AG04450 (cell line): ENCODE data around the gene POLR2I. TPM values are rescaled to one million over a fixed set of nuclear protein-coding genes. Genes with fewer than 3 reads are reported as not detected.

Experiments
- CTCF ChIA-PET: fragments of 300-600, 350-600 bp; formaldehyde crosslinking; extraction: SDS; loops from one replicate; lab custom pipeline; 2022; ENCODE audit warnings: antibody characterized with exemption, inconsistent platforms; lab: Charles Lee
- POLR2A ChIA-PET: fragments of 350-600 bp; formaldehyde crosslinking; extraction: SDS; loops from one replicate; lab custom pipeline; 2021; ENCODE audit warnings: antibody characterized with exemption, inconsistent platforms; lab: Yijun Ruan, JAX
- DNase-seq: peaks from one replicate; pipeline ENCODE4 v3.0.0-alpha.2; 2011; ENCODE audit warnings: low read depth, low spot score
- H3K27ac ChIP-seq: one replicate; pipeline ENCODE4 v1.5.1; 2012; ENCODE audit warnings: low read depth, low read length, control low read depth
- H3K27me3 ChIP-seq: one replicate; pipeline ENCODE4 v1.6.0; 2012; ENCODE audit warnings: low read length; ENCODE audit not compliant: control insufficient read depth, insufficient read depth
- H3K4me3 ChIP-seq: 2 replicates; pipeline ENCODE4 v1.5.1; 2011; ENCODE audit warnings: mild to moderate bottlenecking, low read depth, low read length, control low read depth
- H3K9me3 ChIP-seq: 2 replicates; pipeline ENCODE4 v1.5.1; 2012; ENCODE audit warnings: low read length; ENCODE audit not compliant: control insufficient read depth, insufficient read depth
- CTCF ChIP-seq: IDR thresholded peaks from 2 replicates; pipeline ENCODE4 v1.5.1; 2011; ENCODE audit warnings: low read depth, low read length, control low read depth, inconsistent platforms
- polyA plus RNA-seq: library from polyadenylated mRNA; depleted of rRNA; stranded (reverse); fragments of >200 nt; gene quantifications from 2 replicates; pipeline ENCODE4 v1.2.3, GENCODE V29; 2011

POLR2I gene
- polyA plus RNA-seq, 1 experiment: 37.7 TPM

- no peaks in the 10 kb centered on the region for H3K27me3 ChIP-seq
- no peaks in the 10 kb centered on the region for H3K9me3 ChIP-seq
- H3K27ac ChIP-seq: no peak overlapping the region
- CTCF ChIA-PET: interaction anchor here (1.1 kb wide), 1 partner anchor 9 kb away, joined by 5 read pairs; no protein-coding TSS in a partner anchor
- TF ChIP-seq CTCF: no peak
- H3K4me3 ChIP-seq: no peak overlapping the region
- POLR2A ChIA-PET: no interaction called here
- DNase-seq: no peak
Measured at GRCh38 chr19:36099166-36099785, 15.4 kb downstream of the POLR2I start.

GRCh38 chr19:36097036-36097435, 17.6 kb downstream of the POLR2I start:
- H3K9me3 ChIP-seq: no peaks in the 10 kb centered on the region
- TF ChIP-seq CTCF: no peak
- ChIA-PET CTCF (no interaction called here), POLR2A (no interaction called here)
- no peak for DNase-seq
- H3K4me3 ChIP-seq: no peak overlapping the region
- no peak overlapping the region for H3K27ac ChIP-seq
- H3K27me3 ChIP-seq: no peaks in the 10 kb centered on the region

GRCh38 chr19:36093687-36094086, 21.0 kb downstream of the POLR2I start:
- H3K9me3 ChIP-seq: no peaks in the 10 kb centered on the region
- no peak overlapping the region for H3K27ac ChIP-seq
- no peak overlapping the region for H3K4me3 ChIP-seq
- ChIA-PET POLR2A (no interaction called here), CTCF (no interaction called here)
- TF ChIP-seq CTCF: no peak
- no peaks in the 10 kb centered on the region for H3K27me3 ChIP-seq
- no peak for DNase-seq

- no peaks in the 10 kb centered on the region for H3K9me3 ChIP-seq
- H3K27ac ChIP-seq: no peak overlapping the region
- no peak for DNase-seq
- POLR2A ChIA-PET: no interaction called here
- no peak for TF ChIP-seq CTCF
- CTCF ChIA-PET: no interaction called here
- H3K27me3 ChIP-seq: no peaks in the 10 kb centered on the region
- no peak overlapping the region for H3K4me3 ChIP-seq
Measured at GRCh38 chr19:36093146-36093662, 21.5 kb downstream of the POLR2I start.

- no peaks in the 10 kb centered on the region for H3K9me3 ChIP-seq
- no peaks in the 10 kb centered on the region for H3K27me3 ChIP-seq
- no peak for DNase-seq
- no peak overlapping the region for H3K4me3 ChIP-seq
- CTCF ChIA-PET: no interaction called here
- POLR2A ChIA-PET: no interaction called here
- TF ChIP-seq CTCF: no peak
- H3K27ac ChIP-seq: no peak overlapping the region
Measured at GRCh38 chr19:36092566-36092965, 22.1 kb downstream of the POLR2I start.
